GM12878 (cell line): ENCODE measurements around the gene ATP6V0D1. TPM values are rescaled to one million over a fixed set of nuclear protein-coding genes. Genes with fewer than 3 reads are reported as not detected.

Source experiments
- ATAC-seq: fragments of 200-7000 bp; cut with Tn5 transposase; 3 replicates; pipeline ENCODE4 v1.9.1; 2020; ENCODE audit warnings: mild to moderate bottlenecking, moderate library complexity
- BruUV-seq: library from RNA; stranded (reverse); fragments of 400-500 nt; replicated peaks from 2 replicates; lab custom pipeline; 2021; lab: Mats Ljungman, UMichigan
- CTCF ChIA-PET: fragments of 300-600 bp; sonication (Branson Sonifier 250); formaldehyde crosslinking; extraction: SDS; loops from one replicate; lab custom pipeline; 2021; ENCODE audit warnings: inconsistent platforms; lab: Yijun Ruan, JAX
- POLR2A ChIA-PET: fragments of 350-600 bp; formaldehyde crosslinking; extraction: SDS; loops from one replicate; lab custom pipeline; 2021; ENCODE audit warnings: inconsistent platforms; lab: Charles Lee
- RAD21 ChIA-PET: fragments of 300-600 bp; sonication (Branson Sonifier 250); formaldehyde crosslinking; loops from one replicate; lab custom pipeline; 2023; ENCODE audit warnings: antibody characterized with exemption; ENCODE audit not compliant: unreplicated experiment; lab: Charles Lee
- SMC1A ChIA-PET: fragments of 300-600 bp; sonication (Branson Sonifier 250); formaldehyde crosslinking; loops from one replicate; lab custom pipeline; 2023; ENCODE audit not compliant: unreplicated experiment, uncharacterized antibody; lab: Charles Lee
- DNase-seq: peaks from one replicate; pipeline ENCODE4 v3.0.0-alpha.2; 2011; ENCODE audit warnings: low read depth, low spot score
- FAIRE-seq: peaks from 3 replicates; lab custom pipeline; 2011; peaks lifted over from hg19 to GRCh38; lab: Jason Lieb, UNC
- H2AFZ ChIP-seq: 2 replicates; pipeline ENCODE4 v1.6.0; 2011; ENCODE audit warnings: low read depth, low read length, control low read depth; ENCODE audit not compliant: control insufficient read depth
- H3K27ac ChIP-seq: 2 replicates; pipeline ENCODE4 v1.5.1; 2011; ENCODE audit warnings: control low read depth; ENCODE audit not compliant: control insufficient read depth, insufficient read depth
- H3K27me3 ChIP-seq, 2 experiments: replicated peaks in 1 of 2; 2 replicates each; pipeline versions ENCODE4 v1.6.0 to v1.6.1; 2011; ENCODE audit warnings: low read length in 1 of 2; ENCODE audit not compliant: control insufficient read depth in 2 of 2, insufficient read depth in 2 of 2
- H3K36me3 ChIP-seq, 2 experiments: 2 replicates each; pipeline ENCODE4 v1.5.1; 2011; ENCODE audit warnings: low read length in 1 of 2; ENCODE audit not compliant: control insufficient read depth in 2 of 2, insufficient read depth in 2 of 2
- H3K4me1 ChIP-seq: 2 replicates; pipeline ENCODE4 v1.6.1; 2011; ENCODE audit warnings: mild to moderate bottlenecking, low read length, moderate library complexity, mixed read lengths; ENCODE audit not compliant: control insufficient read depth, insufficient read depth
- H3K4me2 ChIP-seq: 2 replicates; pipeline ENCODE4 v1.6.0; 2011; ENCODE audit warnings: control low read depth; ENCODE audit not compliant: control insufficient read depth, insufficient read depth
- H3K4me3 ChIP-seq: fragments of 200-600 bp; sonication (generic); 2 replicates; pipeline ENCODE4 v1.5.1; 2016
- H3K79me2 ChIP-seq: 2 replicates; pipeline ENCODE4 v1.6.0; 2011; ENCODE audit warnings: low read length; ENCODE audit not compliant: control insufficient read depth, insufficient read depth
- H3K9ac ChIP-seq: 2 replicates; pipeline ENCODE4 v1.8.0; 2011; ENCODE audit warnings: low read length, control low read depth, mixed read lengths; ENCODE audit not compliant: control insufficient read depth, insufficient read depth
- H3K9me3 ChIP-seq: replicated peaks from 3 replicates; pipeline ENCODE4 v1.5.1; 2011; ENCODE audit warnings: mild to moderate bottlenecking, low read length; ENCODE audit not compliant: control insufficient read depth, insufficient read depth
- H4K20me1 ChIP-seq: 2 replicates; pipeline ENCODE4 v1.6.0; 2011; ENCODE audit not compliant: control insufficient read depth, insufficient read depth
- E2F8 ChIP-seq: fragments of 450-650 bp; IDR thresholded peaks from 2 replicates; pipeline ENCODE4 v1.6.1; 2018; ENCODE audit warnings: mild to moderate bottlenecking, low read depth, moderate library complexity; ENCODE audit not compliant: partially characterized antibody
- EED ChIP-seq: sonication (generic); IDR thresholded peaks from 2 replicates; pipeline ENCODE4 v1.6.1; 2016; ENCODE audit warnings: antibody characterized with exemption, low read depth
- KLF5 ChIP-seq: fragments of 450-650 bp; IDR thresholded peaks from 2 replicates; pipeline ENCODE4 v1.6.1; 2014; ENCODE audit warnings: mild to moderate bottlenecking; ENCODE audit not compliant: partially characterized antibody
- NFYB ChIP-seq: IDR thresholded peaks from 2 replicates; pipeline ENCODE4 v1.6.1; 2011; ENCODE audit warnings: low read depth, mild to moderate bottlenecking, low read length, improper control_type of control experiment, moderate library complexity; ENCODE audit not compliant: insufficient read depth
- USF2 ChIP-seq: IDR thresholded peaks from 2 replicates; pipeline ENCODE4 v1.6.1; 2011; ENCODE audit warnings: low read depth, low read length, improper control_type of control experiment, borderline replicate concordance
- WGBS: methylation state at CpG from one replicate; pipeline ENCODE4 v1.1.6; 2016; ENCODE audit warnings: low lambda C conversion rate; ENCODE audit not compliant: insufficient replicate concordance, insufficient coverage; ENCODE audit errors: missing lambda C conversion rate; 5-methylcytosine and 5-hydroxymethylcytosine counted together
- in situ Hi-C: fragments of 300-500 bp; cut with MboI; formaldehyde crosslinking; loops from 9 replicates; pipeline ENCODE4 v1.14.3; 2018; ENCODE audit warnings: mixed read lengths
- intact Hi-C: fragments of 100-400 bp; cut with micrococcal nuclease; formaldehyde crosslinking; loops from one replicate; pipeline ENCODE4 v1.14.2; 2022; ENCODE audit not compliant: unreplicated experiment
- polyA plus RNA-seq, 11 experiments: library from polyadenylated mRNA; depleted of rRNA in 4 of 11; unstranded in 6 of 11; stranded (reverse) in 5 of 11; fragments of >200 nt; fragmentation: Nextera tagmentation in 4 of 11; fragmentation: Illumina TruSeq in 1 of 11; extraction: Ambion mirVana in 4 of 11; extraction: Trizol in 1 of 11; gene quantifications; 1 replicate in 1 of 11; 2 replicates in 10 of 11; pipeline versions ENCODE4 v1.2.1 to v1.2.3, GENCODE V29; 2011 to 2016; ENCODE audit warnings: inconsistent platforms in 2 of 11, missing spikeins in 2 of 11, low read depth in 1 of 11
- total RNA-seq, 4 experiments: library from RNA; depleted of rRNA in 3 of 4; stranded (reverse); fragments of >200 nt in 3 of 4; fragmentation: Illumina TruSeq in 1 of 4; extraction: Trizol in 1 of 4; gene quantifications; 2 replicates each; pipeline versions ENCODE4 v1.2.1 to v1.2.3, GENCODE V29; 2013 to 2021
- TF ChIP-seq, protein P1 (sequence below): IDR thresholded peaks from 2 replicates; pipeline ENCODE4 v1.6.1; 2012; ENCODE audit warnings: low read depth, low read length, improper control_type of control experiment

Gene ATP6V0D1
- total and polyA plus RNA-seq, 10 of the 15 experiments (the other 5 are each of a cell fraction or from before 2014, with no cell fraction given), result 28.1 to 141 (median 70.3) TPM

DNA sequence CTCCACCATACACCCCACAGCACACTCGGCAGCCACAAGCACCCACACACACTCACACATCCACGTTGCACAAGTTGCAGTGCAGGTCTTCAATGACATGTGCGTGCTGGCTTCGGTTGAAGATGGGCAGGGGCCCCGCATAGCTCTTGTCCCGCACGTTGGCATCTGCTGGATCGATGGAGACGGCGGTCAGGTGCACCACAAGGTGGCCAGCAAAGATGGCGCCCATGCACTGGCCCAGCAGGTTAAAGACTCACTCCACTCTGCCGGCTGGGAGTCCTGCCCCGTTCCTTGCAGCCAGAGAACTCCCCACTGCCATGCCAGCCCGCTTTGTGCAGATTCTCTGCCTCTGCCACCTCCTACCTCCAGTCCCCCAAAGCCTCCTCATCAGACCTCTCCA lies 80.1 kb downstream of the ATP6V0D1 start:
- Histone ChIP-seq H3K9ac (no peak overlapping the region), H3K4me2 (no peak overlapping the region), H3K9me3 (no peaks in the 10 kb centered on the region), H3K27me3 (peaks cover 0 to 1% of the 10 kb centered on the region in 2 experiments; a peak in 2 of 4 replicates), H3K4me1 (no peaks in the 10 kb centered on the region), H3K79me2 (no peaks in the 10 kb centered on the region), H3K27ac (no peak overlapping the region), H3K4me3 (no peak overlapping the region), H2AFZ (no peak overlapping the region), H4K20me1 (no peaks in the 10 kb centered on the region), H3K36me3 (no peaks in the 10 kb centered on the region)
- DNase-seq, result no peak
- ChIA-PET CTCF (interaction anchor here (0.5 to 0.8 kb wide), 3 partner anchors 19 to 61 kb away, joined by 3 to 4 read pairs (median 3); no protein-coding TSS in a partner anchor), RAD21 (interaction anchor here (2.2 kb wide), 1 partner anchor 141 kb away, joined by 19 read pairs; no protein-coding TSS in a partner anchor), POLR2A (no interaction called here), SMC1A (interaction anchor here (1.9 kb wide), 1 partner anchor 140 kb away, joined by 5 read pairs; no protein-coding TSS in a partner anchor)
- 53% methylated on average over 14 of the region's 14 CpGs for WGBS
- no peak for ATAC-seq
- intact Hi-C loops (no loop called here), in situ Hi-C loops (loop anchor here (25.0 kb wide), 1 partner anchor 414 kb away; the partner anchor contains the start of gene CES4A)
- BruUV-seq, result no TSS peak
- TF ChIP-seq, protein P1, sequence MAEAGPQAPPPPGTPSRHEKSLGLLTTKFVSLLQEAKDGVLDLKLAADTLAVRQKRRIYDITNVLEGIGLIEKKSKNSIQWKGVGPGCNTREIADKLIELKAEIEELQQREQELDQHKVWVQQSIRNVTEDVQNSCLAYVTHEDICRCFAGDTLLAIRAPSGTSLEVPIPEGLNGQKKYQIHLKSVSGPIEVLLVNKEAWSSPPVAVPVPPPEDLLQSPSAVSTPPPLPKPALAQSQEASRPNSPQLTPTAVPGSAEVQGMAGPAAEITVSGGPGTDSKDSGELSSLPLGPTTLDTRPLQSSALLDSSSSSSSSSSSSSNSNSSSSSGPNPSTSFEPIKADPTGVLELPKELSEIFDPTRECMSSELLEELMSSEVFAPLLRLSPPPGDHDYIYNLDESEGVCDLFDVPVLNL, result no peak
- TF ChIP-seq E2F8 (no peak), USF2 (no peak), EED (no peak), KLF5 (no peak), NFYB (no peak)
- no peak for FAIRE-seq
